ENCODE measurements around the gene WWC2. TPM values are rescaled to one million over a fixed set of nuclear protein-coding genes. Genes with fewer than 3 reads are reported as not detected.
"Not testable (repeated sequence)": the region's sequence is repeated elsewhere in the genome, so short reads cannot be mapped to it uniquely, and the experiment has no call there.

The WWC2 gene
- total RNA-seq, 4 donors from 2014 or later: 28.2 to 38.5 (median 37.0) TPM

GRCh38 chr4:183185559-183185958 is 86.5 kb downstream of the WWC2 start:
- no peak overlapping the region for H3K27ac ChIP-seq (replicated peaks in 1 of 4)
- intact Hi-C loops (cut with DNase I): no loop called here
- H3K36me3 ChIP-seq: no peaks in the 10 kb centered on the region
- no peaks in the 10 kb centered on the region for H3K27me3 ChIP-seq
- DNase-seq (ENCODE audit: extremely low spot score): no peak
- H3K9me3 ChIP-seq: no peaks in the 10 kb centered on the region
- no peak for TF ChIP-seq CTCF (IDR thresholded peaks at IDR 0.05)
- TF ChIP-seq POLR2A (IDR thresholded peaks at IDR 0.05; ENCODE audit: low read depth): no peak
- no peak for TF ChIP-seq POLR2AphosphoS5 (IDR thresholded peaks at IDR 0.05)
- TF ChIP-seq EP300 (IDR thresholded peaks at IDR 0.05): no peak
- no peak overlapping the region for H3K4me3 ChIP-seq
- peaks cover 8 to 15% (median 13%) of the 10 kb centered on the region in 4 donors for H3K4me1 ChIP-seq
- WGBS: 84% methylated on average over 2 of the region's 2 CpGs

DNA sequence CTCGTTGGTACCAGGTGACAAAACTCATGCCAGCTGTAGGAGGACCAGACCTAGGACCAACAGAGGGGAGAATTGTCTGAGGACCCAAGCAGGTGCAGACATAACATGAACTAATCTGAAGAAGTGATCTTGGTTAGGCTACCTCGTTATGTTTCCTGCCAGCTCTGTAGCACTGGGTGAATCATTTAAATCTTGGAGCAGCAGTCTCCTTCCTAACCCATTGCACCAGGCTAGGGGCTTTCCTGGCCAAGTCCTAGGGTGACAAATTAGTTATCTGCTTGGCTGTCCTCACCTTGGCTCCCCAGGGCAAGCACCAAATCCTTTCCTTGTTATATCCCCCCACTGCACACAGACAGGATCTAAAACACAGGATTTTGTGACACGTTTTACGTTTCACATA is 87.8 kb downstream of the WWC2 start:
- peaks cover 8 to 17% (median 13%) of the 10 kb centered on the region in 4 donors for H3K4me1 ChIP-seq
- H3K4me3 ChIP-seq: no peak overlapping the region
- DNase-seq (ENCODE audit: extremely low spot score): no peak
- no peaks in the 10 kb centered on the region for H3K36me3 ChIP-seq
- H3K9me3 ChIP-seq: no peaks in the 10 kb centered on the region
- TF ChIP-seq CTCF (IDR thresholded peaks at IDR 0.05): no peak
- no peak for TF ChIP-seq POLR2AphosphoS5 (IDR thresholded peaks at IDR 0.05)
- no peak for TF ChIP-seq POLR2A (IDR thresholded peaks at IDR 0.05; ENCODE audit: low read depth)
- no peak for TF ChIP-seq EP300 (IDR thresholded peaks at IDR 0.05)
- H3K27me3 ChIP-seq: no peaks in the 10 kb centered on the region
- intact Hi-C loops (cut with DNase I): no loop called here
- no peak overlapping the region for H3K27ac ChIP-seq (replicated peaks in 1 of 4)
- WGBS: 81% methylated on average over 4 of the region's 4 CpGs

DNA sequence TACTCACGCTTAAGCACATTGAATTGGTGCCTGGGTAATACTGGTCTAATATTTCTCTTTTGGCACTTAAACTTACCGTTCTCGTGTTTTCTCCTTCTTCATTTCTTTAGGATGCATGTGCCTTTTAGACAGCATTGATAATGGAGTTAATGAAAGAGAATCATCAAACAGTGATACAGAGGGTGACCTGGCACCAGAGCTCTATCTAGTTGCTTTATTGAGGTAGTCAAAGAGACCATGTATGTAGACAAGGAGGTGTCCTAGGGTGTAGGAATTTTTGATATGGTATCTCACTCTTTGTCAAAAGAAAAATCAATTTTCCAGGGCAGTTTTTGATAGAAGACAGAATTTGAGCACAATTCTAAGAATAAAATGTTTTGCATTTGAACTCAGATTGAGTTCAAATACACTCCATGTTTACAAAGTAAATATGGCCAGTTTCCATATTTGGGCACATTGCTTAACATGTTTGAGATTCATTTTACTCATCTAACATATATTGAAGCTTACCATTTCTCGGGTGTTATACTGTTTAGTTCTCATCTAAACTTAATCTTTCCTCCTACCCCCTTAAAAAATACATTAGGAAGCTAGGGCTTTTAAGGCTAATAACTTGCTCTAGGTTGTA is 92.0 kb downstream of the WWC2 start:
- DNase-seq (ENCODE audit: extremely low spot score): no peak
- intact Hi-C loops (cut with DNase I): no loop called here
- Histone ChIP-seq H3K9me3 (no peaks in the 10 kb centered on the region), H3K27me3 (no peaks in the 10 kb centered on the region), H3K27ac (replicated peaks in 1 of 4) (no peak overlapping the region), H3K4me1 (peaks cover 3 to 14% (median 9%) of the 10 kb centered on the region in 4 donors), H3K4me3 (no peak overlapping the region), H3K36me3 (peaks cover 0 to 7% (median 0%) of the 10 kb centered on the region in 4 donors)
- TF ChIP-seq CTCF (IDR thresholded peaks at IDR 0.05) (no peak), POLR2A (IDR thresholded peaks at IDR 0.05; ENCODE audit: low read depth) (no peak)
- WGBS: 91% methylated on average over 4 of the region's 4 CpGs

DNA sequence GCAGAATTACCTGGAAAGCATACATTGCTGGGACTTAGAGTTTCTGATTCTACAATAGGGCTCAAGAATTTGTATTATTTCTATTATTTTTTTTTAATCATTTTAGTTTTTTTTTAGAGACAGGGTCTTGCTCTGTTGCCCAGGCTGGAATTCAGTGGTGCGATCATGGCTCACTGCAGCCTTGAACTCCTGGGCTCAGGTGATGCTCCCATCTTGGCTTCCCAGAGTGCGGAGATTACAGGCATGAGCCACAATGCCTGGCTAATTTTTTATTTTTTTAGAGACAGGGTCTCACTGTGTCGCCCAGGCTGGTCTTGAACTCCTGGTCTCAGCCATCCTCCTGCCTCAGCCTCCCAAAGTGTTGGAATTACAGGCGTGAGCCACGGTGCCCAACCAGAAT is 92.6 kb downstream of the WWC2 start:
- Histone ChIP-seq H3K4me1 (peaks cover 3 to 14% (median 9%) of the 10 kb centered on the region in 4 donors), H3K36me3 (peaks cover 0 to 13% (median 0%) of the 10 kb centered on the region in 4 donors), H3K27me3 (no peaks in the 10 kb centered on the region), H3K27ac (replicated peaks in 1 of 4) (no peak overlapping the region), H3K9me3 (no peaks in the 10 kb centered on the region), H3K4me3 (no peak overlapping the region)
- no peak for DNase-seq (ENCODE audit: extremely low spot score)
- intact Hi-C loops (cut with DNase I): no loop called here
- 96% methylated on average over 5 of the region's 5 CpGs for WGBS
- TF ChIP-seq EP300 (IDR thresholded peaks at IDR 0.05) (no peak), POLR2AphosphoS5 (IDR thresholded peaks at IDR 0.05) (no peak), POLR2A (IDR thresholded peaks at IDR 0.05; ENCODE audit: low read depth) (no peak), CTCF (IDR thresholded peaks at IDR 0.05) (no peak)

- Histone ChIP-seq H3K4me3 (no peak overlapping the region), H3K27me3 (no peaks in the 10 kb centered on the region), H3K4me1 (peaks cover 3 to 14% (median 9%) of the 10 kb centered on the region in 4 donors), H3K9me3 (no peaks in the 10 kb centered on the region), H3K36me3 (peaks cover 0 to 14% (median 0%) of the 10 kb centered on the region in 4 donors), H3K27ac (replicated peaks in 1 of 4) (no peak overlapping the region)
- 98% methylated on average over 2 of the region's 2 CpGs for WGBS
- intact Hi-C loops (cut with DNase I): no loop called here
- no peak for TF ChIP-seq POLR2A (IDR thresholded peaks at IDR 0.05; ENCODE audit: low read depth)
- TF ChIP-seq EP300 (IDR thresholded peaks at IDR 0.05): no peak
- TF ChIP-seq POLR2AphosphoS5 (IDR thresholded peaks at IDR 0.05): no peak
- no peak for TF ChIP-seq CTCF (IDR thresholded peaks at IDR 0.05)
- no peak for DNase-seq (ENCODE audit: extremely low spot score)
These were observed 93.5 kb downstream of the WWC2 start for GRCh38 chr4:183192571-183192970.

- WGBS: 72% methylated on average over 6 of the region's 6 CpGs
- H3K27me3 ChIP-seq; H3K27ac ChIP-seq (replicated peaks in 1 of 4); H3K9me3 ChIP-seq; DNase-seq (ENCODE audit: extremely low spot score); H3K4me3 ChIP-seq; intact Hi-C loops (cut with DNase I): not testable (repeated sequence)
- peaks cover 0 to 14% (median 0%) of the 10 kb centered on the region in 4 donors for H3K36me3 ChIP-seq
- H3K4me1 ChIP-seq: peaks cover 3 to 14% (median 9%) of the 10 kb centered on the region in 4 donors
These were observed 94.8 kb downstream of the WWC2 start for GRCh38 chr4:183193730-183194338.

Data from esophagus muscularis mucosa (tissue), 4 donors.